GM12878 (cell line): ENCODE measurements around the gene LRRC52. TPM values are rescaled to one million over a fixed set of nuclear protein-coding genes. Genes with fewer than 3 reads are reported as not detected.

Experiments used
- ATAC-seq: fragments of 200-7000 bp; cut with Tn5 transposase; 3 replicates; pipeline ENCODE4 v1.9.1; 2020; ENCODE audit warnings: mild to moderate bottlenecking, moderate library complexity
- BruUV-seq: library from RNA; stranded (reverse); fragments of 400-500 nt; replicated peaks from 2 replicates; lab custom pipeline; 2021; lab: Mats Ljungman, UMichigan
- CTCF ChIA-PET: fragments of 300-600 bp; sonication (Branson Sonifier 250); formaldehyde crosslinking; extraction: SDS; loops from one replicate; lab custom pipeline; 2021; ENCODE audit warnings: inconsistent platforms; lab: Yijun Ruan, JAX
- POLR2A ChIA-PET: fragments of 350-600 bp; formaldehyde crosslinking; extraction: SDS; loops from one replicate; lab custom pipeline; 2021; ENCODE audit warnings: inconsistent platforms; lab: Charles Lee
- RAD21 ChIA-PET: fragments of 300-600 bp; sonication (Branson Sonifier 250); formaldehyde crosslinking; loops from one replicate; lab custom pipeline; 2023; ENCODE audit warnings: antibody characterized with exemption; ENCODE audit not compliant: unreplicated experiment; lab: Charles Lee
- SMC1A ChIA-PET: fragments of 300-600 bp; sonication (Branson Sonifier 250); formaldehyde crosslinking; loops from one replicate; lab custom pipeline; 2023; ENCODE audit not compliant: unreplicated experiment, uncharacterized antibody; lab: Charles Lee
- DNase-seq: peaks from one replicate; pipeline ENCODE4 v3.0.0-alpha.2; 2011; ENCODE audit warnings: low read depth, low spot score
- FAIRE-seq: peaks from 3 replicates; lab custom pipeline; 2011; peaks lifted over from hg19 to GRCh38; lab: Jason Lieb, UNC
- H2AFZ ChIP-seq: 2 replicates; pipeline ENCODE4 v1.6.0; 2011; ENCODE audit warnings: low read depth, low read length, control low read depth; ENCODE audit not compliant: control insufficient read depth
- H3K27ac ChIP-seq: 2 replicates; pipeline ENCODE4 v1.5.1; 2011; ENCODE audit warnings: control low read depth; ENCODE audit not compliant: control insufficient read depth, insufficient read depth
- H3K27me3 ChIP-seq, 2 experiments: replicated peaks in 1 of 2; 2 replicates each; pipeline versions ENCODE4 v1.6.0 to v1.6.1; 2011; ENCODE audit warnings: low read length in 1 of 2; ENCODE audit not compliant: control insufficient read depth in 2 of 2, insufficient read depth in 2 of 2
- H3K36me3 ChIP-seq, 2 experiments: 2 replicates each; pipeline ENCODE4 v1.5.1; 2011; ENCODE audit warnings: low read length in 1 of 2; ENCODE audit not compliant: control insufficient read depth in 2 of 2, insufficient read depth in 2 of 2
- H3K4me1 ChIP-seq: 2 replicates; pipeline ENCODE4 v1.6.1; 2011; ENCODE audit warnings: mild to moderate bottlenecking, low read length, moderate library complexity, mixed read lengths; ENCODE audit not compliant: control insufficient read depth, insufficient read depth
- H3K4me2 ChIP-seq: 2 replicates; pipeline ENCODE4 v1.6.0; 2011; ENCODE audit warnings: control low read depth; ENCODE audit not compliant: control insufficient read depth, insufficient read depth
- H3K4me3 ChIP-seq: fragments of 200-600 bp; sonication (generic); 2 replicates; pipeline ENCODE4 v1.5.1; 2016
- H3K79me2 ChIP-seq: 2 replicates; pipeline ENCODE4 v1.6.0; 2011; ENCODE audit warnings: low read length; ENCODE audit not compliant: control insufficient read depth, insufficient read depth
- H3K9ac ChIP-seq: 2 replicates; pipeline ENCODE4 v1.8.0; 2011; ENCODE audit warnings: low read length, control low read depth, mixed read lengths; ENCODE audit not compliant: control insufficient read depth, insufficient read depth
- H3K9me3 ChIP-seq: replicated peaks from 3 replicates; pipeline ENCODE4 v1.5.1; 2011; ENCODE audit warnings: mild to moderate bottlenecking, low read length; ENCODE audit not compliant: control insufficient read depth, insufficient read depth
- H4K20me1 ChIP-seq: 2 replicates; pipeline ENCODE4 v1.6.0; 2011; ENCODE audit not compliant: control insufficient read depth, insufficient read depth
- BHLHE40 ChIP-seq, 2 experiments: fragments of 450-650 bp in 1 of 2; IDR thresholded peaks; 2 replicates each; pipeline ENCODE4 v1.6.1; 2011 to 2017; ENCODE audit warnings: low read depth in 2 of 2, borderline replicate concordance in 1 of 2, improper control_type of control experiment in 1 of 2, low read length in 1 of 2, mild to moderate bottlenecking in 1 of 2
- CBX5 ChIP-seq: sonication (generic); IDR thresholded peaks from 2 replicates; pipeline ENCODE4 v1.6.1; 2016; ENCODE audit warnings: low read depth, moderate library complexity, mild to moderate bottlenecking, inconsistent platforms
- CHD2 ChIP-seq: IDR thresholded peaks from 2 replicates; pipeline ENCODE4 v1.6.1; 2011; ENCODE audit warnings: low read depth, low read length, improper control_type of control experiment, borderline replicate concordance
- DPF2 ChIP-seq: fragments of 450-650 bp; IDR thresholded peaks from 2 replicates; pipeline ENCODE4 v1.6.1; 2017; ENCODE audit warnings: mild to moderate bottlenecking
- E2F4 ChIP-seq: IDR thresholded peaks from 2 replicates; pipeline ENCODE4 v1.6.1; 2012; ENCODE audit warnings: low read depth, low read length, improper control_type of control experiment
- FOXM1 ChIP-seq: IDR thresholded peaks from 2 replicates; pipeline ENCODE4 v1.6.1; 2012; ENCODE audit warnings: low read depth, mild to moderate bottlenecking, inconsistent platforms, low read length, moderate library complexity
- HCFC1 ChIP-seq: fragments of 150-350 bp; IDR thresholded peaks from 2 replicates; pipeline ENCODE4 v1.6.1; 2014; ENCODE audit warnings: low read length
- IKZF2 ChIP-seq, 2 experiments: fragments of 450-650 bp; IDR thresholded peaks; 2 replicates each; pipeline ENCODE4 v1.6.1; 2017; ENCODE audit warnings: mild to moderate bottlenecking in 2 of 2, moderate library complexity in 2 of 2
- NFIC ChIP-seq: IDR thresholded peaks from 2 replicates; pipeline ENCODE4 v1.6.1; 2012; ENCODE audit warnings: low read depth, mild to moderate bottlenecking, inconsistent platforms, low read length, moderate library complexity
- NFYB ChIP-seq: IDR thresholded peaks from 2 replicates; pipeline ENCODE4 v1.6.1; 2011; ENCODE audit warnings: low read depth, mild to moderate bottlenecking, low read length, improper control_type of control experiment, moderate library complexity; ENCODE audit not compliant: insufficient read depth
- RFX5 ChIP-seq: IDR thresholded peaks from 2 replicates; pipeline ENCODE4 v1.6.1; 2011; ENCODE audit warnings: low read depth, low read length, improper control_type of control experiment
- SMARCA5 ChIP-seq: fragments of 450-650 bp; IDR thresholded peaks from 2 replicates; pipeline ENCODE4 v1.6.1; 2017; ENCODE audit warnings: mild to moderate bottlenecking
- SMC3 ChIP-seq: IDR thresholded peaks from 2 replicates; pipeline ENCODE4 v1.6.1; 2011; ENCODE audit warnings: low read length, improper control_type of control experiment, borderline replicate concordance
- TAF1 ChIP-seq: IDR thresholded peaks from 2 replicates; pipeline ENCODE4 v1.6.1; 2011; ENCODE audit warnings: mild to moderate bottlenecking, low read depth, low read length, borderline replicate concordance
- TBL1XR1 ChIP-seq: IDR thresholded peaks from 2 replicates; pipeline ENCODE4 v1.6.1; 2012; ENCODE audit warnings: low read depth, low read length, improper control_type of control experiment
- ZBTB4 ChIP-seq: fragments of 450-650 bp; formaldehyde crosslinking; IDR thresholded peaks from 2 replicates; pipeline ENCODE4 v1.4.0; 2022; ENCODE audit warnings: mild to moderate bottlenecking, moderate library complexity
- WGBS: methylation state at CpG from one replicate; pipeline ENCODE4 v1.1.6; 2016; ENCODE audit warnings: low lambda C conversion rate; ENCODE audit not compliant: insufficient replicate concordance, insufficient coverage; ENCODE audit errors: missing lambda C conversion rate; 5-methylcytosine and 5-hydroxymethylcytosine counted together
- in situ Hi-C: fragments of 300-500 bp; cut with MboI; formaldehyde crosslinking; loops from 9 replicates; pipeline ENCODE4 v1.14.3; 2018; ENCODE audit warnings: mixed read lengths
- intact Hi-C: fragments of 100-400 bp; cut with micrococcal nuclease; formaldehyde crosslinking; loops from one replicate; pipeline ENCODE4 v1.14.2; 2022; ENCODE audit not compliant: unreplicated experiment
- polyA plus RNA-seq, 11 experiments: library from polyadenylated mRNA; depleted of rRNA in 4 of 11; unstranded in 6 of 11; stranded (reverse) in 5 of 11; fragments of >200 nt; fragmentation: Nextera tagmentation in 4 of 11; fragmentation: Illumina TruSeq in 1 of 11; extraction: Ambion mirVana in 4 of 11; extraction: Trizol in 1 of 11; gene quantifications; 1 replicate in 1 of 11; 2 replicates in 10 of 11; pipeline versions ENCODE4 v1.2.1 to v1.2.3, GENCODE V29; 2011 to 2016; ENCODE audit warnings: inconsistent platforms in 2 of 11, missing spikeins in 2 of 11, low read depth in 1 of 11
- total RNA-seq, 4 experiments: library from RNA; depleted of rRNA in 3 of 4; stranded (reverse); fragments of >200 nt in 3 of 4; fragmentation: Illumina TruSeq in 1 of 4; extraction: Trizol in 1 of 4; gene quantifications; 2 replicates each; pipeline versions ENCODE4 v1.2.1 to v1.2.3, GENCODE V29; 2013 to 2021

LRRC52 gene
- total and polyA plus RNA-seq, 10 of the 15 experiments (the other 5 are each of a cell fraction or from before 2014, with no cell fraction given) = not detected

DNA sequence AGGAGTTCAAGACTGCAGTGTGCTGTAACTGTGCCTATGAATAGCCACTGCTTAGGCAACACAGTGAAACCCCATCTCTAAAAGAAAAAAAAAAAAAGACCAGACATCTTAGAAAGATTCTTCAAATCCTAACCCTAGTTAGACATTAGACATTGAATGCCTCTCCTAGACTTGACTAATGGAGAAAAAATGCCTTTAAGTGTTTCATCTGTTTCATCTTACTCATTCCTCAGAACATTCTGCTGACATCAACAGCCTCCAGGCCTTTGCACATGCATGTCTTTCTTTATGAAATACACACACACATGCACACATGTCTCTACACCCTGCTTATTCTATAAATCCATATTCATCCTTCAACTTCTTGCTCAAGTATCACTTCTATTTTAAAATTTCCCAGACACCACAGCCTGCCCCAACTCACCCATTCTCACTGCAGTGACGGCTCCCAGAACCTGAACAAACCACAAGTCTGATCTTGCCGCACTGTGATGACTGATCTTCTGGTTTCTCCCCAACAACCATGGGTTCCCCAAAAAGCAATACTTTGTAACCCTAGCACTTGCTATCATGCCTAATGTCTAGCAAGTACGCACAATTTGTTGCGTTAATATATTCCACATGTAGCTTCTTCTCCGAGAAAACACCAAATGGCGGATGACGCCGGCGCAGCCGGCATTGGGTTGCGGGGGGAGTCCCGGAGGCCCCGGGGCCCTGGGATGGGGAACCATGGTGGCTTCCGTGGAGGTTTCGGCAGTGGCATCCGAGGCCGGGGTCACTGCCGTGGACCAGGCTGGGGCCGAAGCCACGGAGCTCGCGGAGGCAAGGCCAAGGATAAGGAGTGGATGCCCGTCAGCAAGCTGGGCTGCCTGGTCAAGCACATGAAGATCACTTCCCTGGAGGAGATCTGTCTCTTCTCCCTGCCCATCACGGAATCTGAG is 37.4 kb downstream of the LRRC52 start:
- Histone ChIP-seq H2AFZ (no peak overlapping the region), H3K4me1 (no peaks in the 10 kb centered on the region), H4K20me1 (no peaks in the 10 kb centered on the region), H3K9ac (no peak overlapping the region), H3K79me2 (no peaks in the 10 kb centered on the region), H3K4me3 (no peak overlapping the region), H3K36me3 (no peaks in the 10 kb centered on the region), H3K27ac (no peak overlapping the region), H3K9me3 (no peaks in the 10 kb centered on the region), H3K4me2 (no peak overlapping the region), H3K27me3 (0 out of 4 replicates have a peak, but pooled peaks cover 0 to 3% of the 10 kb centered on the region in 2 experiments)
- ChIA-PET CTCF (no interaction called here), RAD21 (no interaction called here), POLR2A (no interaction called here), SMC1A (no interaction called here)
- no TSS peak for BruUV-seq
- in situ Hi-C loops (no loop called here), intact Hi-C loops (no loop called here)
- no peak for ATAC-seq
- 75% methylated on average over 20 of the region's 24 CpGs for WGBS
- TF ChIP-seq NFYB = no peak
- TF ChIP-seq HCFC1 = no peak
- TF ChIP-seq SMARCA5 = no peak
- no peak for TF ChIP-seq TAF1
- no peak for TF ChIP-seq TBL1XR1
- TF ChIP-seq DPF2 = no peak
- no peak for TF ChIP-seq SMC3
- TF ChIP-seq RFX5 = no peak
- no peak for TF ChIP-seq CHD2
- TF ChIP-seq FOXM1 = no peak
- no peak for TF ChIP-seq E2F4
- TF ChIP-seq ZBTB4 (CRISPR knock-in tag) = no peak
- no peak for TF ChIP-seq IKZF2 (IDR thresholded peaks at IDR 0.05)
- no peak for TF ChIP-seq BHLHE40 (IDR thresholded peaks at IDR 0.05; ENCODE audit: borderline replicate concordance in 1 of 2, low read depth in 2 of 2, low read length in 1 of 2)
- TF ChIP-seq NFIC = no peak
- TF ChIP-seq CBX5 = no peak
- DNase-seq = no peak
- no peak for FAIRE-seq
